Mammary epithelial cell (primary cell): Measurements from ENCODE around the gene TP53BP2.

Experiments
- EZH2 ChIP-seq: IDR thresholded peaks from 2 replicates; pipeline ENCODE4 v1.6.1; 2012; ENCODE audit warnings: low read length, inconsistent platforms, borderline replicate concordance
- TF ChIP-seq, protein P1 (sequence below), 2 donors: IDR thresholded peaks in 1 of 2; conservative IDR thresholded peaks in 1 of 2; 2 replicates each; pipeline ENCODE4 v1.5.1; 2011 to 2012; ENCODE audit warnings: inconsistent platforms in 2 of 2, low read length in 2 of 2, mild to moderate bottlenecking in 2 of 2, control low read depth in 1 of 2, low read depth in 1 of 2; ENCODE audit not compliant: insufficient read depth in 1 of 2; ENCODE audit errors: extremely low read depth in 1 of 2

GRCh38 chr1:223751696-223752095 is 94.1 kb downstream of the TP53BP2 start:
- TF ChIP-seq, protein P1, sequence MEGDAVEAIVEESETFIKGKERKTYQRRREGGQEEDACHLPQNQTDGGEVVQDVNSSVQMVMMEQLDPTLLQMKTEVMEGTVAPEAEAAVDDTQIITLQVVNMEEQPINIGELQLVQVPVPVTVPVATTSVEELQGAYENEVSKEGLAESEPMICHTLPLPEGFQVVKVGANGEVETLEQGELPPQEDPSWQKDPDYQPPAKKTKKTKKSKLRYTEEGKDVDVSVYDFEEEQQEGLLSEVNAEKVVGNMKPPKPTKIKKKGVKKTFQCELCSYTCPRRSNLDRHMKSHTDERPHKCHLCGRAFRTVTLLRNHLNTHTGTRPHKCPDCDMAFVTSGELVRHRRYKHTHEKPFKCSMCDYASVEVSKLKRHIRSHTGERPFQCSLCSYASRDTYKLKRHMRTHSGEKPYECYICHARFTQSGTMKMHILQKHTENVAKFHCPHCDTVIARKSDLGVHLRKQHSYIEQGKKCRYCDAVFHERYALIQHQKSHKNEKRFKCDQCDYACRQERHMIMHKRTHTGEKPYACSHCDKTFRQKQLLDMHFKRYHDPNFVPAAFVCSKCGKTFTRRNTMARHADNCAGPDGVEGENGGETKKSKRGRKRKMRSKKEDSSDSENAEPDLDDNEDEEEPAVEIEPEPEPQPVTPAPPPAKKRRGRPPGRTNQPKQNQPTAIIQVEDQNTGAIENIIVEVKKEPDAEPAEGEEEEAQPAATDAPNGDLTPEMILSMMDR (conservative IDR thresholded peaks at IDR 0.05 in 1 of 2, IDR thresholded peaks at IDR 0.05 in 1 of 2; ENCODE audit: extremely low read depth in 1 of 2, insufficient read depth in 1 of 2, low read depth in 1 of 2, low read length in 2 of 2): no peak
- no peak for TF ChIP-seq EZH2
